GM13976 (cell line): ENCODE measurements around the gene MANEAL.

Source experiments
- DNase-seq: peaks from one replicate; pipeline ENCODE4 v3.0.0; 2012; ENCODE audit warnings: low spot score
- in situ Hi-C: fragments of 300-500 bp; cut with MboI; formaldehyde crosslinking; loops from one replicate; pipeline ENCODE4 v1.12.0; 2022; ENCODE audit warnings: low sequenced_read_pairs, mixed read lengths, inconsistent platforms; ENCODE audit not compliant: unreplicated experiment
- TF ChIP-seq, protein P1 (sequence below): IDR thresholded peaks from 2 replicates; pipeline ENCODE4 v1.5.1; 2012; ENCODE audit warnings: borderline replicate concordance, mild to moderate bottlenecking; ENCODE audit not compliant: insufficient read depth; ENCODE audit errors: extremely low read depth, missing control alignments, control extremely low read depth

The MANEAL gene

DNA sequence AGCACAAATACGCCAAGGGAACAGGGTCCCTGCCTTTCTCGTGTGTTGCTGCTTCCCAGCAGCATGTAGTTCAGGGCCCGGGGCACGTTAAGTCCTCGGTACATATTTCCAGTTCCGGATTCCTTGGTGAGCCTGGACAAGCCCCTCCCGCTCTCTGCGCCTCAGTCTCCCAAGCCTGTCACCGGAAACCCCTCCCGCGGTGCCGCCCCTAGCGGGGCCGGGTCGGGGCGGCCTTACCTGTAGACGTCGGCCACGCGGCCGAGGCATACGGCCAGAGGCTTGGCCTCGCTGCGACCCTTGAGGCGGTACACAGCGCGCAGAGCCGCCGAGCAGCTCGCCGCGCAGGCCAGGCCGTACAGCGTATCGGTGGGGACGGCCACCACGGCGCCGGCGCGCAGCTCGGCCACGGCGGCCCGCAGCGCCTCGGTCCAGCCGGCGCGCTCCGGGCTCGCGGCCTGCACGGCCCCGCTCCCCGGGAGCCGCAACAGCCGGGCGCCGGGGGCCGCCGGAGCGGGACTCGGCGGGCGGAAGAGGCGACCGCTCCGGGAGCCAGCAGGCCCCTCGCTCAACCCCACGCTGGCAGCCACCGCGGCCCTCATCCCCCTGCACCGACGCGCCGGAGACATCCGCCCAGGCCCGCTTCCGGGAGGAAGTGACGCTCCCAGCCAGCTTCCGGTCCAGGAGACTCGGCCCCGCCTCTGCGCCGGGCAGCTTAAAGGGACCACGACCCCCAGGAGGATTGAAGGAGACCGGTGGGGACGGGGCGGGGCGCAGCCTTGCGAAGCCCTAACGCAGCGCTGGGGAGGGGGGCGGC, 14.1 kb downstream of the MANEAL start, which contains the start of the genes C1orf122 and YRDC:
TSS of gene C1orf122 (plus strand) at position 236 of the 814 bp plus-strand sequence. CDS start 615 bp downstream, outside the sequence.
TSS of gene YRDC (minus strand) at position 654 of the 814 bp plus-strand sequence. CDS start at position 626, 28 bp downstream.
- peak; percentile 99 for DNase-seq
- in situ Hi-C loops, result no loop called here

DNA sequence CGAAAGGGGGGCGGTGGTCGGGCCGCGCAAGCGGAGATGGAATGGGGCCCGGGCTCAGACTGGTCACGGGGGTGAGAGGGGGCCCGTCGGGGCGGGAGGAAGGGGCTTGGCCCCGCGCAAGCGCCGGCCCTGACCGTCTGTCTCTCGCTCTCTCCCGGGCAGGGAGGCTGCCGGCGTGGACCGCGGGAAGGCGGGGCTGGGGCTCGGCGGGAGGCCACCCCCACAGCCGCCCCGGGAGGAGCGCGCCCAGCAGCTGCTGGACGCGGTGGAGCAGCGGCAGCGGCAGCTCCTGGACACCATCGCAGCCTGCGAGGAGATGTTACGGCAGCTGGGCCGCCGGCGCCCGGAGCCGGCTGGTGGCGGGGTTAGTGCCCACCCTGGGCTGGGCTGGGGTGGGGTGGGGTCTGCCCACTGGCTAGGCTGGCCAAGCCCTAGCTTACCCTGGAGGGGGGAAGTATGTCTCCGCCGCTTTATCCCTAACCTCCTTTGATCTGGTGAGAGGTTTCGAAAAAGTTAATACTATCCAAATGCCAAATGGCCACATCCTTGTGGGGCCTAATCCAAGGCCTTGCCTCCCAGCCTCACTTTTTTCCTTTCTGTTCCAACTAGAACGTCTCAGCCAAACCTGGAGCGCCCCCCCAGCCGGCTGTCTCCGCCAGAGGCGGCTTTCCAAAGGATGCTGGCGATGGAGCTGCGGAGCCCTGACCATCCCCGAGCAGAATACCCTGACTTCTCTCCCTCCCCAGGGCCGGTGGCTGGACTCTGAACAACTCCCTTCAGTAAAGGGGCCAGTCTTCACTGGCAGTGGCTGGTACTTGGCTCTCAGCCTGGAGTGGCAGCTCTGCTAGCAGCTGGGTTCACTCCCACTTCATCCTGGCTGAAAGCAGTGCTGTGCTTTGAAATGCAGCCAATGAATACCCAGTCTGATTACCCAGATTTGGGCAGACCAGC, 15.0 kb downstream of the MANEAL start:
- TF ChIP-seq, protein P1, sequence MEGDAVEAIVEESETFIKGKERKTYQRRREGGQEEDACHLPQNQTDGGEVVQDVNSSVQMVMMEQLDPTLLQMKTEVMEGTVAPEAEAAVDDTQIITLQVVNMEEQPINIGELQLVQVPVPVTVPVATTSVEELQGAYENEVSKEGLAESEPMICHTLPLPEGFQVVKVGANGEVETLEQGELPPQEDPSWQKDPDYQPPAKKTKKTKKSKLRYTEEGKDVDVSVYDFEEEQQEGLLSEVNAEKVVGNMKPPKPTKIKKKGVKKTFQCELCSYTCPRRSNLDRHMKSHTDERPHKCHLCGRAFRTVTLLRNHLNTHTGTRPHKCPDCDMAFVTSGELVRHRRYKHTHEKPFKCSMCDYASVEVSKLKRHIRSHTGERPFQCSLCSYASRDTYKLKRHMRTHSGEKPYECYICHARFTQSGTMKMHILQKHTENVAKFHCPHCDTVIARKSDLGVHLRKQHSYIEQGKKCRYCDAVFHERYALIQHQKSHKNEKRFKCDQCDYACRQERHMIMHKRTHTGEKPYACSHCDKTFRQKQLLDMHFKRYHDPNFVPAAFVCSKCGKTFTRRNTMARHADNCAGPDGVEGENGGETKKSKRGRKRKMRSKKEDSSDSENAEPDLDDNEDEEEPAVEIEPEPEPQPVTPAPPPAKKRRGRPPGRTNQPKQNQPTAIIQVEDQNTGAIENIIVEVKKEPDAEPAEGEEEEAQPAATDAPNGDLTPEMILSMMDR, result no peak
- in situ Hi-C loops, result no loop called here
- peak; percentile 88 for DNase-seq

More for the DNA sequence above, 14.1 kb downstream of the MANEAL start, which contains the start of the genes C1orf122 and YRDC:
- TF ChIP-seq, protein P1, result no peak

DNA sequence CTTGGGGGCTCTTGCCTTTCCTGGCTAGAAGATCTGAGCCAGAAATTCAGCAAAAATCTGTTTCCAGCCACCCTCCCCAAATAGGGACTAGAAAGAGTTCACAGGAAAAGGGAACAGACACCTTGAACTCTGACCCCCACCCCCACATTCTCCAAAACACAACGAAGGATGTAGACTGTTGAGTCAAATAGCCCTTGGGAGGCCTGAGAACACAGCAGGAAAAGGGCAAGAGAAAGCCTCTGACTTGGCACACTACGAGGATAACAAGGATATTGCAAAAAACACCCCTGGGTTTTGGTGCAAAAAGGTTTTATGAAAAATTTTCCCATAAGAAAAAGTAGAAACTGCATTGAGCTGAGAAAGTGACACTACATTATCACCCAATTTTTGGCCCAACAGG, 16.3 kb downstream of the MANEAL start:
- in situ Hi-C loops, result no loop called here
- TF ChIP-seq, protein P1, result no peak
- no peak for DNase-seq

DNA sequence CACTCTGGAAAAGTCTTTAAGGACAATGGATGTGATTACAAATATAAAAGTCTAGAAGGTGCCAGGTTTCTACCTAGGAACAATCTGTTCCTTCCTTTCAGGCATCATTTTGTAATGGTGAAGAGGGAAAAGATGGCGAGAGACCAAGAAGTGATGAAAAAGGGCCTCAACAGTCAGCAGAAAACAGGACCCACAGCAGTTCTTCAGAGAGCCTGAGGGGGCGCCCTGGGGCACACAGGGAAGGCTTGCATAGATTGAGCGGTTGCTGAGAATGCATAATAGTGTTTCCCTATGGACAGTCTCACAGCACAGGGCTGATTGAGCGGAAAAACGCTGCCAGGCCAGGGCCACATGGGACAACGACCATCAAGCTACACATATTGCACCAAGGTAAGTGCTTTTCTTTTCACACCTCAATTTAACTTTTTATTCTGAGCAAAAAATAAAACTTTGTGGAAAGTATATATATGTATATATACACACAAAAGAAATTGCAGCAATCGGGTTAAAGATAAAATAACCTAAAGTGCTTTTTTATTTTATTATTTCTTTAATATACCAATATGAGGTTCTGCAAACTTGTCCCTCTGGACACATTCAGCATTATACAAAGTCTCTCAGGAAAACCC, 17.5 kb downstream of the MANEAL start:
- in situ Hi-C loops, result no loop called here
- TF ChIP-seq, protein P1, result peak; percentile 85
- DNase-seq, result peak; percentile 74

DNA sequence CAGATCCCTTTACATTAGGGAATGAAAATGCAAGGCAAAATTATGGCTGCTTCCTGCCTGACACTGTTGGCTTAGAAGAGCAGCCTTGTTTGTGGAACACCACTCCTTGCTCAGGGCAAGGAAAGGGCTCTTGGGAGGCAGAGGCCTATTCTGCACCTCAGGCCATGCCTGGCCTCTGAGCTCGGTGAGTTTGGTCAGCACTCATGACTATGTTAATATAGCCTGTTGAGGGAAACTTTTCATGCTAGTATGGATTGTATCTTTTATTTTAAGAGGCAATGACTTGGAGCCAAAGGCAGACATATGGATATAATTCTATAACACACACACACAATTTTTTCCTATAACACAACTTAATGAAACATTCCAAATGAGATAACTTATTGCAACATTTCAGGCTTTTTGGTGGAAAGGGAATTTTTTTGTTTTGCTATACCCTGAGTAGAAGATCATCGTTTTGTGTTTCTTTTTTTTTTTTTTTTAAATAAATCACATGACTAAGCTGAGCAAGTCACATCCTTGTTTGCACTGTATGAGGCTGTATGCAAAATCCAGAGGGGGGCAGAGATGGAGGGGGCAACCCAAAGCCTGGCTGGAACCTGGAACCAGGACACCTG, 20.0 kb downstream of the MANEAL start:
- no peak for DNase-seq
- TF ChIP-seq, protein P1, result no peak
- in situ Hi-C loops, result no loop called here
